HG03342 (cell line): ENCODE measurements around the gene AFF3.
"Not testable (repeated sequence)": the region's sequence is repeated elsewhere in the genome, so short reads cannot be mapped to it uniquely, and the experiment has no call there.

ENCODE experiments used
- ATAC-seq: cut with Tn5 transposase; IDR thresholded peaks from one replicate; pipeline ENCODE4 v1.9.1; 2021; ENCODE audit warnings: mild to moderate bottlenecking, moderate library complexity; ENCODE audit not compliant: unreplicated experiment

The AFF3 gene

DNA sequence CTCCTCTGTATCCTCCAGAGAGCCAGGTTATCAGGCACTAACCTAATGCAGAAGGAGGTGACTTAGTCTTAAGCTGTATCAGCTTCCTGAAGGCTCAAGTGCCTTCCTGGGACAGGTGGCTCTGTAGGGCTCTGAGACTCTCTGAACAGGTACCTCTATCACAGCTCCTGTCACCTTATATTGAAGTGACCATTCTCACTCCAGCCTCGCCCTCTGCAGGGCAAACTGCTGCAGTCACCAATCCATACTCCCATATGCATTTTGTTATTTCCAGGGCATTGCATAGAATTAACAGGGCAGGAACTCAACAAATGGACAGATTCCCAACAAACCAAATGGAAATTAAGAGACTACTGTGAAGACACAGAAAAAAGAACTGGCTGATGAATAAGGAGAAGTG is 449.6 kb downstream of the AFF3 start:
- ATAC-seq, result no peak

DNA sequence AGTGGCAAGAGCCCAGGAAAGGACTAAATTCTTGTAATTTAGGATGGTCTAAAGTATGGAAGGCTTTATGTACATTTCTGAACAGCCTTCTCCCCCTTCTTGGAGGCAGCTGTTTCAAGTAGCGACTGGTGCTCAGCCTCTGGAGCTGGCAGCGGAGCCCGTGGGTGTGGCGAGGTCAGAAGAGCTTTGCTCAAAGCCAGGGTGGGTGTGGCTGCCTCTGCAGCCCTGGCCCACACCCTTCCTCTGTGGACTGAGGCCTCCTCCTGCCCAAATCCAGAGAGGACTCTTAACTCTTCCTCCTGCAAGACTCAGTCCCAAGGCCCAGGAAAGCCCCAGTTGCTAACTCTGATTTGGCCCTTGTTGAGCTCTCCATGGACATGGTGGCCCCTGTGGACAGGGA is 450.5 kb downstream of the AFF3 start:
- ATAC-seq, result no peak

DNA sequence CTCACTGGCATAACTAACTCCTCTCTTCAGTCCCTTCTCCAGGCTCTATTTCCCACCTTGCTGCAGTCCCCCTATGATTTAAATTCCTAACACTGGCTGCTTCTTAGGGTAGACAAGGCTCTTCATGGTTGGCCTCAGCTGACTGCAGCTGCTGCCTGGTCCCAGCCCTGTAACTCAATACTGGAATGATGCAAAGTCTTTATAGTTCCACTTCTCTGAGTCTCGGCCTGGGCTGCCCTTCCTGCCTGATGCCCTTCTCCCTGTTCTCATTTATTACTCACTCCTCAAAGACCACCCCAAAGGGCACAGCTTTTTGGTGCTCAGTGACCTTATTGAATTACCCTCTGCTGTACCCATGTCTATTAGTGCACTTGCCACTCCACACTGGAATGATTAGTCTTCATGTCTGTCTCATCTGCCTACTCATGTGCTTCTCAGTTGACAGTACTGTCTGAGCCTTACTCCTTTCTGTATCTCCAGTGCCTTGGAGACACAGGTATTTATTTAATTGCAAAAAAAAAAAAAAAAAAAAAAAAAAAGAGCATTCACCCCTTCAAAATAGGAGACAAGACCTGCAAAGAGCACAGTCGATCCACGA is 453.1 kb downstream of the AFF3 start:
- no peak for ATAC-seq

DNA sequence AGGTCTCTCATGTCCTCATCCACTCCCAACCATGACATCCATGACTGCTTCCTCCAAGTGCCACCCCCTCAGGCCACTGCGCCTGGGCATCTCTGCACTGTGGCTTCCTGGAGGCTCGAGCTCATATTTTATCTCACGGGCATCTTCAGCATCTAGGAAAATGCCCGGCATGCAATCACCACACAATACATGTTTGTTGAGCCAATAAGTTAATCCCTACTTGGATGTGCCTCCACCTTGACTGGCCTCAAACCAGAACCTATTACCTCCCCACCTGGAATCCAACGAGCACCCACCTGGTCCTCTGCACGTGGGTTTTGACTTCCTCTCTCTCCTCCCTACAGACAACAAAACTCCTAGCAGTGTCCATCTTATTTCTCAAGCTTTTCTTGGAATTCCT is 453.7 kb downstream of the AFF3 start:
- ATAC-seq, result no peak

DNA sequence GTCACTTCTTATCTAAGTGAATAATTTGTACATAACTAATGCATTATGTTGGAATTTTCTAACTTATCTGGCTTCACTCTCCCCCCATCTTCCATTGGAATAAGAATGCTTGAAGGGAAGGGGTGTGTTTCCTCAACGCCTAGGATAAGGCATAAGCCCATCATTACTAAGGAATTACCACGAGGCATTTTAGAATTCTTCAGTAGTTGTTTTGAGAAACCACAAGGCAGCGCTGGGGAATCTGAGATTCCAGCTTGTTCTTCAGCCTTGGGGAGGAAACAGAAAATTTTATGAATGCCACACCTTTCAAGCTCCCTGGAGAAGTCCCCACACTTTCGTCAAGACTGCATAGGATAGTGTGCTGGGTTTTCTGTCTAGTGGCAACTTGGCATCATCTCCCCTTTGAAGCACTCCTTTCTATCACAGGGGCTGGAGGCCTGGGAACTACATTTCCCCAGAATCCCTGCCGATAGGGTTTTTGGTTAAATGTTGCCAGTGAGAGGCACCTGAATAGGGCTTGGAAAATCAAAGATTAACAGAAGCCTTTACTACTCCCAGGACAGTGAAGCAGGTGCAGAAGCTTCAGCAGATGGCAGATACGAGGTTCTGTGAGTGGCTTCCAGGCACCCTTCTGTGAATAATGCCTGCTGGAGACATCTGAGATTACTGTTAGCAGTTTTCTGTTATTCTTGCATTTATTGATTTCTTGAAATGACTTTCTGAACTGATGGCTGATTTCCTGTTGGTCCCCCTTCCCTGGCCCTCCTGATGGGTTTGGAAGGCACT is 459.9 kb downstream of the AFF3 start:
- ATAC-seq, result no peak

DNA sequence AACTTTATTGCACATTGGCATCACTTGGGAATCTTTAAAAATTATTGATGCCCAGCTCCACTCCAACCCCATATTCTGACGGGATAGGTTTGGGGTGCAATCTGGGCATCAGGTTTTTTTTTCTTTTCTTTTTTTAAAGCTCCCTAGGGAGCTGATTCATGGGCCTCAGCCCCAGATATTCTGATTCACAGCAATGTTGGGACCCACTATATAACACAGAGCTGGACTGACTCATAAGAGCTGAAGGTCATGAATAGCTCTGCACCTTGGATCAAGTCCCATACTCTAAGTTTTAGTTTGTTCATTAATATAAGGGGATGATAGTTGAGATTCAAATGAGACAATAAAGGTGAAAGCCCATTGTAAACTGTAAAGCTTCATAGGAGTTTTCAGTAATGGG is 461.4 kb downstream of the AFF3 start:
- ATAC-seq, result no peak

DNA sequence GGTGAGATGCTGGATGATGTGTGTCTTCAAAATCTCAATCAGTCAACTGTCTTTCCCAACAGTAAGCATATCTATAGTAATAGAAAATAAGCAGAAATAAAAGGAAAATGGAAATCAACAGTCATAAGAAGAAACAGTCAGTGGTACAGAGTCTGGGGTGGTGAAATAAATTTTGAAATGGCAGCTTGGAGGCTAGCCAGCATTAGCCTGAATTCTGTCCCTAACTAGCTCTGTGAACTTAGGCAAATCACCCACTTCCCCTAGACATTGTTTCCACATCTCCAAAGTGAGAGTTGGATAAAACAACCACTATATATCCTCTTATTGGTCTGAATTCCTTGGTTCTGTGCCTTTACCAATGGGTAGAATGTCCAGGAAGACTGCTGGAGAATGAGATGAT is 462.9 kb downstream of the AFF3 start:
- ATAC-seq, result no peak

DNA sequence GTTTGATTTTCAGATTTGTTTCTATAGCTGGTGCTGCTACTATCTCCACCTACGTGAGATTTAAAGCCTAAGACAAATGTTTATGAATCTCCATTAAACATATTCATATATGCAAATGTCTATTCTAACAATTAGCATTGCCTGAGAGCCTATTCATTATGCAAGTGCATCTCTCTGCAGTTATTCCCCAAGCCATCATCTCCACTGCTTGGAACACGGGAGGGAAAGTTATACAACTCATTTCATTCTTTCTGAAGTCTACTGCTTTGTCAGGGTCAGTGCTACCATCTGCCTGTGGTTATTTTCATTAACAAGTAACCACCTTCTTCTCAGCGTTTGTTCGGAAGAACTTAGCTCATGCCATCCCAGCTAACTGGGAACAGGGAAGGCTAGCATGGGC is 463.8 kb downstream of the AFF3 start:
- ATAC-seq, result no peak

DNA sequence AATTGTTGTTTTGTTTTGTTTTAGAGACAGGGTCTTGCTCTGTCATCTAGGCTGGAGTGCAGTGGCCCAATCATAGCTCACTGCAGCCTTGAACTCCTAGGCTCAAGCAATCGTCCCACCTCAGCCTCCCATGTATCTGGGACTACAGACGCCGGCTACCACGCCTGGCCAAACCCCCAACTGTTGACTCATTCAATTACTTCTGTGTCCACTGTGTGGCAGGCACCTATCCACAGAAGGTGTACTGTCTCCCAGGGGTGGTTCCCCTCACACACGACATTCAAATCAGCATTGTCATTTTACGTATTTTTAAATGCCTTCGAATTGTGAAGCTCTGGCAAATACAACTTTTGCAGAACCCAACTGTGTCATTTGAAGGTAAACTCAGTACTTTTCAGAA is 464.6 kb downstream of the AFF3 start:
- ATAC-seq, result no peak

DNA sequence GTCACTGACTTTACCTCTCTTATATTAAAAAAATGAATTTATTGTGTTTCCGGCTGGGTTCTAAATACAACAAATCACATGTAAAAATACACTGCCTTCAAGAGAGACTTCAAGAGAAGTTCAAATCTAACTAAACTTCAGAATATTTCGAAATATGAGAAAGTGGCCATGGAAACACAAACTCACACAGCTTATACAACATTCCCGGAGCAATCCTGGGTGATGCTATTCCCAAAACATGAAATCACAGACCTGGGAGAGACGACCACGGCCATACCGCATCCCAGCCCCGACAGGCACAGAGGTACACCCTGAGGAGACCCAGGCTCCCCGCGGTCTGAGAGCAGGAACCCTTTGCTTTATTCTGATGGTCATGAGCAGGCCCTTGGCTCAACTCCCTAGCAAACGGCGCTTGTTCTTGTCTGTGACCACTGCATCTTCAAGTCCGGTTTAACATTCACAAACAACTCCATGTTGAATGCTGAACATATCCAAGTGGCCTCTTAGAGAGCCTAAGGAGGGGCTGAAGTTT is 467.2 kb downstream of the AFF3 start:
- no peak for ATAC-seq

DNA sequence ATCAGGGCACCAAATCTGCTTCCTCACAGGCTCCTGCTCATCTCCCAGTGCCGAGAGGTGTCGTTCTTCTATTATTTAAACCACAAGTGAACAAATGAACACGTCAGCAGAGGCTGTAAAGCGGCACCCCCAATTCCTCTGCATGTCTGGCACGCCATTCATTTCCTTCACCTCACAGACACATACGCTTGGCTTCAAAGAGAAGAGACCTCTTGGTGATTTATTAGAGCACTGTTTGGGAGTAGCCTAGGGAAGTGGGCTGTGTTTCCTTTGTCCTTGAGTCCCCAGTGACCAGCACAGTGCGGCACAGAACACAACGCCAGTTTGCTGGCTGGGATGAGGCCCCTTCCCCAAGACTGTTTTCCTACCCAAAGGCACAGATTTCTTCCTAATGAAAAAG is 468.3 kb downstream of the AFF3 start:
- no peak for ATAC-seq

DNA sequence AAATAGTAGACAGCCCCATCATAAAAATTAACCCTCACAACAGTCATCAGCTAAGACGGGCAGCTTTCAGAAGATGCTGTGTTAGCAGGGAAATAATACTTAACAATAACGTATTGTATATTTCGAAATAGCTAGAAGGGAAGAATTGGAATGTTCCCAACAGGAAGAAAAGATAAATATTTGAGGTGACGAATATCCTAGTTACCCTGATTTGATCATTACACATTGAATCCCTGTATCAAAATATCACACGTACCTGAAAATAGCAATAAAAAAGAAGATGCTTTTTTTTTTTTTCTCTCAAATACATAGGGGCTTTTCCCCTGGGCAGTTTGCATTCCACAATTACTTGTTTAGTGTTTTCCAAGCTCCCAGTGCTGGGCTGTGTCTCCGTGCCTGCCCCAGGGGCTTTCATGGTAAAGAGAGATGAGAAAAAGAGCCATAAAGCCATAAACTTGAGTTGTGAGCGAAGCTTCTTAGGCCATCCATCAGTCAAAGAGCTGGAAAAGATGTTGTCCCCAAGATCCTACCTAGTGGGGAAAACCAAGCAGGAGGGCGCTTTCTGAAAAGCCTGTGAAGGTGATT is 469.5 kb downstream of the AFF3 start:
- ATAC-seq, result no peak

DNA sequence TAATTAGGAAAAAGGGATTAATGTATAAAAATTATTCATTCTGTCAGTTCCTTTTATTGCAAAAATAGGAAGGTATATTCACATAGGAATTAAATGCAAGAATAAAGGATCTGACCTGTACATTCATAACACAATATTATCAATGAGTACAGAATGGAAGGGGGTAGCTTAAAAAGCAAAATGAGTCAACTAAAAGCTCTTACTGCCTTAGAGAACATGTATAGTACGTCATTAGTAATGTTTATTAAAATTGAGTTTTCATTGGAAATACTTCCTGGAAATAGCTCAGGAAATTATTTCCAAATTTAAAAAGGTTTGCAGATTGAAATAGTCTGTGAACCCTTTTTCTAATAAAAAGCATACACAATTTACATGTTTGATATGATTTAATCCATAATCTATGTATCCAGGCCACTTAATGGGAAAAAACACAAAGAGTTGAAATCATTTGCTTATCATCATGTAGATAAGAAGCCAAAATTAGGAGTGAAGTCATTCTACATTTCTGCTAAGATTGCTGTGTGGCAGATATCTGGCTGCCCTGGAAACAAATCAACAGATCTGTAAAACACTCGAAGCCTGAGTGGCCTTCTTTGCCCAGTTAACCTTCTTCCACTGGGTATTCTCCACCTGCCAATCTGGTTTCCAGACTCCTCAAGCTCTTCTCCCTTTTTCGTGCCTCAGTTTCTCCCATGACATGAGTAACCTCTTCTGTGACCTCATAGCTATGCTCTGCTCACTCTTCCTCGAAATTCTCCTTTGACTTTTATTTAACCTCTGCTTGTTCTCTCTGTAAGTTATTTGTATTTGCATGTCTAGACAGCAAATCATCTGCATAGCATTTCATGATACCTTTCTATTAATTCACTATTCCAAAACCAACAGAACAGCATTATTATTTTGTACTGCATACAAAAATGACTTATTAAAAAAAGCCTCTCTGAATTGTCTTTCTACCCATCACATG is 471.3 kb downstream of the AFF3 start:
- no peak for ATAC-seq

DNA sequence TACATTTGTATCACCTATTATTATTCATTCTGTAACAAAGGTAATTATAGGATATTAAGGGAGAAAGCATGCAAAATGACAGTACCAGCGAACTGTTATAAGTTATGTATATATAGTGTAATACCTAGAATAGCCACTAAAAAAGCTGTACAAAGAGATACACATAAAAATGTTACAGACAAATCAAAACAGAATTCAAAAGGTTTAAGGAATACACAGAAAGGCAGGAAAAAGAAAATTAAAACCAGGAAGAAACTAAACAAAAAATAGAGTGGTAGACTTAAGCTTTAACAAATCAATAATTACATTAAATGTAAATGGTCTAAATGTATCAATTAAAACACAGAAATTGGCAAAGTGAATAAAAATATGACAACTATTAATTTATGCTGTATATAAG is 476.1 kb downstream of the AFF3 start:
- ATAC-seq, result no peak

DNA sequence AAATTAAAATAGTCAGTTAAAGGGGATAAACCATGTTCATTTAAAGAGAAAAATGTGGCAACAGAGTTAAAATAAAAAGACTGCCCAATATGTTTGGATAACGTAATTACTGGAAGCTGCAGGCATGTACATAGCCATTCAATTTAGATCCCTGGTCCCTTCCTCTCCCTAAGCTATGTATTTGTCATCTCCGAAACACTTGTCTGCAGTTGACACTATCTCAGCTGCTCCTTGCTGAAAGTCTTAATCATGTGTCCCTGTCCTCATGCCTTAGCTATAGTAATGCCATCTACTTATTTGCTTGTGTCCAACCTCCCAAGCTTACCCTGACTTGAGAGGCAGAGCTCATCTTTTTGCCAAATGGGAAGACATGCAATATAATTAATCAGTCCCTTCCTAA is 478.7 kb downstream of the AFF3 start:
- no peak for ATAC-seq

DNA sequence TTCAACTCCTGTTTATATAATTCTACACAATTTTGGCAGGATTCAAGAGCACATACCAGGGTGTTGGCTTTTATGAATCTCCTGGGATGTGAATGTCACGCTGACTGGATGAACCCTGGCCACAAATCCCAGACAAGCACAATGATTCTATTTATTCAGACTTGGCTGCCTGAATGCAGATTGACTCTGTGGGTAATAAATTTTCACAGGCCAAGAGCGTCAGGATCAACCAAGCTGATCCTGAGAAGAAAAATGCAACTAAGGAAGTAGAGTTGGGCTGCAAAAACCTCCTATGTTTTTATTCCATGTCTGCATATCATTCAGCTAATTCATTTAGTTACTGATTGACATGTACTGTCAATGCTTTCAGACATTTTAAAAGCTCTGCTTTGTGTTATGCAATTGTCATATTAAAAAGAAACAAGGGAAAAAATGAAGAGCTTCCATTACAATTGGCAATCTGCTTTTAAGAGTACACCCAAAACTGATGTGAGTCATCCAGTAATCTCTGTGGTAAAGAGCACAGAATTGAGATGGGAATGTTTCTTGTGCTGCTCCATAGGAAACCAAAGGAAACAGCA is 479.5 kb downstream of the AFF3 start:
- ATAC-seq, result no peak

DNA sequence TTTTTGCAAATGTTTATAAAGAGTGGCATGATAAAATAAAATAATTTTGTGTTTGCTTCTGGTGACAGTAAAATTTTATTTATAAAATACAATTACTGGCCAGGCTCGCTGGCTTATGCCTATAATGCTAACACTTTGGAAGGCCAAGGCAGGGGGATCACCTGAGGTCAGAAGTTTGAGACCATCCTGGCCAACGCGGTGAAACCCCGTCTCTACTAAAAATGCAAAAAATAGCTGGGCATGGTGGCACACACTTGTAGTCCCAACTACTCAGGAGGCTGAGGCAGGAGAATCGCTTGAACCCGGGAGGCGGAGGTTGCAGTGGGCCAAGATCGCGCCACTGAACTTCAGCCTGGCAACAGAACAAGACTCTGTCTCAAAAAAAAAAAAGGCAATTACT is 480.6 kb downstream of the AFF3 start:
- not testable (repeated sequence) for ATAC-seq

DNA sequence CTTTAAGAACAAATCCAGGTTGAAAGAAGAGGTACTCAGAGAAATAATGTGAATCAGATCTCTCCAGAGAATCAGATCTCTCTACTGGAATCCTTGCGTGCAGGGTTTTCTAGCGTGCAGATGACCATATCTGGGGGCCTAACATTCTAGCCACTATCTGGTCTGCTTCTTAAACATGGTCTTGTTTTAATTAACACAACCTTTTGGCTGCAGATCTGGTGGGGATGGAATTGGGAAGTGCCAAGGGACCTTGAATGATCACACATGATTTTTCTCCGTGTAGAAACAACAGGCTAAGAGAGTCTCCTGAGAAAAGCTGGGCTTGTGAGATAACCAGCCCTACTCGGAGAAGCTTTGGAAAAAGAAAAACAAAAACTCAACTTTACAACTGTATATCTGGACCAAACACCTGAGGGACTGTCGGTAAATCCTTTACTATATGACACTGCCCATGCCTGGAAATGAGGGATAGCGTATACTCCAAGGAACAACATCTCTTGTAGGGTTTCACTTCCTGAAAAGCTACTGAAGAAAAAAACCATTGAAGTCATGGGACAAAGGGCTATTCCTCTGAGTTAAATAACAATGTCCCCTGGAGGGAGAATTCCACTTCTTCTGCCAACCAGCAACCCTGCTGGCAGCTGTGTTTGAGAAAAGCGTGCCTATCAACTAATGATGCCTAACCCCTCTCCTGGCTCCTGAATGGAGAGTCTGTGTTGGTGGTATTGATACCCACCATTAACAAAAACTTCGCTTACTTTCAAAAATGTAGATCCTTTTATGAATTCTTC is 481.6 kb downstream of the AFF3 start:
- ATAC-seq, result no peak

DNA sequence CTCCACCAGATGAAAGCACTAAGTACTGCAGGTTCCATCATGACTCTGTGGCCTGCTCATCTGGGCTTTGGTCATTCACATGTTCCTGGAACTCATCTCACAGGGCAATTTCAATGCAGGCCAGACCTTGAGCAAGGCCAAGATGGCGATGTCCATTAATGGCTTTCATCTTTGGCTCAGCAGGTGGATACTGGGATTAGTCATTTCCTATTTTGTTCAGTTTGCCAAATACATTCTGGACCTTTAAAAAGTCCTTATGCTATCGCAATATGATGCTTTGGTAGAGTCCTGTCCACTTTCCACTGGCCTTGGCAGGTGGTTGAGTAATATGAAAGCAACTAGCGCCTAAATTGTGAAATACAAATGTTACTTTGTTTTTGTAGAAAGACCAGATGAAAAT is 482.5 kb downstream of the AFF3 start:
- ATAC-seq, result no peak

DNA sequence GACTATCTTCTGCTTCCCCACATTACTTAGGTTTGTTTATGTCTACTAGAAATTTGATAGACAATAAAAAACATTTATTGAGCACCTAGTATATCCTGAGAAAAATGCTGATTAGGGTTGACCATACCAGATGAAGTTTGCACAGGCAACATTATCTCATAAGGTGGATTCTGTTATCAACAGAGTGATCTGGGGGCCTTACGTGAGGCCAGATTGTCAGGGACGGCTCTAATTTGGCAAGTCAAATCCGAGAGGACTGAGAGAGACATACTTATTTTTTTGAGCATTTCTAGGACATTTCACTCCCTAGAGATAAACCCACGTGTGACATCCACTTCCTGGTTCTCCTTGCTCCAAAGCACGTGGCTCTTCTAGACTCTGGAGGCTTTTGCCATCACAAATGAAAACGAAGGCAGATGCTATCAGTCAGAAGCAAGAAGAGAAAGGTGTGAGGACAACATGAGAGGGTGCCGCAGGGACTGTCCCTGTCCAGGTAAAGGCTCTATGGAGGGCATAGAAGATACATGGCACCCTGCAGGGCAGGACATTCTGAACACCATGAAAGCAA is 484.6 kb downstream of the AFF3 start:
- ATAC-seq, result no peak
